H1 (cell line): Measurements from ENCODE around the gene TRIB2. TPM values are rescaled to one million over a fixed set of nuclear protein-coding genes. Genes with fewer than 3 reads are reported as not detected.

Experiments used
- CTCF ChIA-PET: fragments of 300-600 bp; sonication (Branson Sonifier 250); formaldehyde crosslinking; loops from one replicate; lab custom pipeline; 2021; ENCODE audit not compliant: partially characterized antibody; lab: Charles Lee
- POLR2A ChIA-PET: fragments of 300-600 bp; sonication (Branson Sonifier 250); formaldehyde crosslinking; loops from one replicate; lab custom pipeline; 2021; ENCODE audit warnings: inconsistent platforms; ENCODE audit not compliant: partially characterized antibody; lab: Charles Lee
- DNase-seq, 2 experiments: peaks; one replicate each; pipeline versions ENCODE4 v3.0.0 to v3.0.0-alpha.2; 2010 to 2022; ENCODE audit warnings: low spot score in 2 of 2, low read depth in 1 of 2, mixed read lengths in 1 of 2
- FAIRE-seq: peaks from 2 replicates; lab custom pipeline; 2011; peaks lifted over from hg19 to GRCh38; lab: Jason Lieb, UNC
- H2AFZ ChIP-seq: 2 replicates; pipeline ENCODE4 v1.8.1; 2012; ENCODE audit warnings: low read length, inconsistent platforms
- H2AK5ac ChIP-seq: 2 replicates; pipeline ENCODE4 v1.6.1; 2013; ENCODE audit warnings: low read depth, low read length
- H2BK120ac ChIP-seq: replicated peaks from 2 replicates; pipeline ENCODE3; 2013; ENCODE audit warnings: low read depth, low read length, inconsistent platforms
- H2BK12ac ChIP-seq: 2 replicates; pipeline ENCODE4 v1.6.1; 2013; ENCODE audit warnings: low read depth, low read length
- H2BK15ac ChIP-seq: 2 replicates; pipeline ENCODE4 v1.6.1; 2013; ENCODE audit warnings: low read length
- H2BK20ac ChIP-seq: 2 replicates; pipeline ENCODE4 v1.6.1; 2013; ENCODE audit warnings: low read length
- H2BK5ac ChIP-seq: 2 replicates; pipeline ENCODE4 v1.6.1; 2013; ENCODE audit warnings: low read depth, low read length
- H3K14ac ChIP-seq: 2 replicates; pipeline ENCODE4 v1.6.1; 2013; ENCODE audit warnings: inconsistent platforms; ENCODE audit not compliant: insufficient read length
- H3K18ac ChIP-seq: 2 replicates; pipeline ENCODE4 v1.6.1; 2013; ENCODE audit warnings: low read length; ENCODE audit errors: extremely low read depth
- H3K23ac ChIP-seq: 2 replicates; pipeline ENCODE4 v1.6.1; 2013; ENCODE audit warnings: inconsistent platforms; ENCODE audit not compliant: insufficient read length
- H3K23me2 ChIP-seq: 2 replicates; pipeline ENCODE4 v1.6.1; 2013; ENCODE audit warnings: low read depth, low read length
- H3K27ac ChIP-seq: 2 replicates; pipeline ENCODE4 v1.6.1; 2011; ENCODE audit warnings: low read depth, low read length, inconsistent platforms
- H3K27me3 ChIP-seq, 4 experiments: replicated peaks in 1 of 4; 1 replicate in 1 of 4; 2 replicates in 3 of 4; pipeline versions ENCODE4 v1.6.1 to v1.8.1; 2011 to 2013; ENCODE audit warnings: low read length in 3 of 4, mild to moderate bottlenecking in 3 of 4, inconsistent platforms in 2 of 4, mixed read lengths in 2 of 4, moderate library complexity in 1 of 4; ENCODE audit not compliant: control insufficient read depth in 3 of 4, insufficient read depth in 3 of 4; ENCODE audit errors: extremely low read depth in 1 of 4
- H3K36me3 ChIP-seq, 4 experiments: 2 replicates each; pipeline versions ENCODE4 v1.6.1 to v1.8.1; 2011 to 2013; ENCODE audit warnings: mild to moderate bottlenecking in 4 of 4, low read length in 3 of 4, moderate library complexity in 2 of 4, control low read depth in 1 of 4, inconsistent platforms in 1 of 4; ENCODE audit not compliant: insufficient read depth in 4 of 4, control insufficient read depth in 2 of 4
- H3K4ac ChIP-seq: replicated peaks from 2 replicates; pipeline ENCODE3; 2013; ENCODE audit warnings: low read length, low read depth, mixed read lengths, inconsistent platforms; ENCODE audit not compliant: insufficient read length
- H3K4me1 ChIP-seq, 4 experiments: replicated peaks in 1 of 4; 1 replicate in 1 of 4; 2 replicates in 3 of 4; pipeline versions ENCODE4 v1.6.1 to v1.8.1; 2011 to 2013; ENCODE audit warnings: low read length in 3 of 4, inconsistent platforms in 2 of 4, mixed read lengths in 1 of 4; ENCODE audit not compliant: insufficient read depth in 4 of 4, control insufficient read depth in 3 of 4
- H3K4me2 ChIP-seq, 2 experiments: 2 replicates each; pipeline versions ENCODE4 v1.6.1 to v1.8.1; 2011 to 2013; ENCODE audit warnings: low read depth in 2 of 2, low read length in 2 of 2, control low read depth in 1 of 2, inconsistent platforms in 1 of 2, mild to moderate bottlenecking in 1 of 2; ENCODE audit not compliant: insufficient read depth in 1 of 2
- H3K4me3 ChIP-seq, 4 experiments: fragments of 200-600, 300-600 bp in 1 of 4; sonication (generic), shearing (Covaris generic), sonication (Bioruptor Twin) in 1 of 4; 2 replicates each; pipeline versions ENCODE4 v1.5.1 to v1.8.1; 2011 to 2016; ENCODE audit warnings: low read length in 4 of 4, low read depth in 3 of 4, control low read depth in 2 of 4, inconsistent platforms in 2 of 4, mild to moderate bottlenecking in 2 of 4, mixed read lengths in 1 of 4, moderate library complexity in 1 of 4; ENCODE audit not compliant: insufficient read depth in 2 of 4; ENCODE audit errors: extremely low read depth in 1 of 4
- H3K56ac ChIP-seq: replicated peaks from 2 replicates; pipeline ENCODE3; 2013; ENCODE audit warnings: low read depth, mild to moderate bottlenecking, mixed read lengths, low read length, inconsistent platforms; ENCODE audit not compliant: insufficient read length
- H3K79me1 ChIP-seq: 2 replicates; pipeline ENCODE4 v1.6.1; 2013; ENCODE audit warnings: low read depth, low read length, control low read depth
- H3K79me2 ChIP-seq, 2 experiments: 2 replicates each; pipeline versions ENCODE4 v1.6.1 to v1.8.1; 2012 to 2013; ENCODE audit warnings: low read length in 2 of 2, mild to moderate bottlenecking in 2 of 2, inconsistent platforms in 1 of 2; ENCODE audit not compliant: insufficient read depth in 2 of 2, control insufficient read depth in 1 of 2
- H3K9ac ChIP-seq, 4 experiments: replicated peaks in 1 of 4; 1 replicate in 1 of 4; 2 replicates in 3 of 4; pipeline versions ENCODE4 v1.6.1 to v1.8.1; 2011 to 2013; ENCODE audit warnings: low read depth in 3 of 4, low read length in 3 of 4, control low read depth in 2 of 4, mild to moderate bottlenecking in 2 of 4, moderate library complexity in 2 of 4, inconsistent platforms in 1 of 4; ENCODE audit errors: extremely low read depth in 1 of 4
- H3K9me3 ChIP-seq, 2 experiments: 2 replicates each; pipeline versions ENCODE4 v1.6.1 to v1.8.1; 2012 to 2013; ENCODE audit warnings: mild to moderate bottlenecking in 2 of 2, moderate library complexity in 2 of 2, control low read depth in 1 of 2, inconsistent platforms in 1 of 2, low read depth in 1 of 2, low read length in 1 of 2, mixed read lengths in 1 of 2; ENCODE audit not compliant: insufficient read depth in 2 of 2
- H4K20me1 ChIP-seq, 2 experiments: replicated peaks in 1 of 2; 2 replicates each; pipeline versions ENCODE3 to v1.8.1; 2011 to 2013; ENCODE audit warnings: inconsistent platforms in 2 of 2, low read length in 2 of 2, mild to moderate bottlenecking in 1 of 2; ENCODE audit not compliant: insufficient read depth in 2 of 2, control insufficient read depth in 1 of 2
- H4K5ac ChIP-seq: 2 replicates; pipeline ENCODE4 v1.6.1; 2013; ENCODE audit warnings: low read length, low read depth, mixed read lengths, inconsistent platforms; ENCODE audit not compliant: insufficient read length
- H4K8ac ChIP-seq: 2 replicates; pipeline ENCODE4 v1.8.0; 2013; ENCODE audit warnings: mild to moderate bottlenecking, moderate library complexity, low read length, inconsistent platforms; ENCODE audit not compliant: insufficient read depth; ENCODE audit errors: extremely low read depth
- H4K91ac ChIP-seq: replicated peaks from 2 replicates; pipeline ENCODE3; 2013; ENCODE audit warnings: low read length, mixed read lengths, inconsistent platforms; ENCODE audit not compliant: insufficient read length
- BACH1 ChIP-seq: IDR thresholded peaks from 2 replicates; pipeline ENCODE4 v1.6.1; 2012; ENCODE audit warnings: low read length, improper control_type of control experiment
- CEBPB ChIP-seq: IDR thresholded peaks from 2 replicates; pipeline ENCODE4 v1.6.1; 2012; ENCODE audit warnings: low read depth, low read length
- CTBP2 ChIP-seq: IDR thresholded peaks from 2 replicates; pipeline ENCODE4 v1.7.0; 2011; ENCODE audit warnings: borderline replicate concordance, mild to moderate bottlenecking, moderate library complexity, mixed read lengths, low read length; ENCODE audit not compliant: insufficient read depth, insufficient read length
- GTF2F1 ChIP-seq: IDR thresholded peaks from 2 replicates; pipeline ENCODE4 v1.6.1; 2012; ENCODE audit warnings: low read depth, low read length, improper control_type of control experiment, borderline replicate concordance
- KDM1A ChIP-seq: fragments of 200-600, 300-600 bp; sonication (generic); IDR thresholded peaks from 2 replicates; pipeline ENCODE4 v1.7.1; 2016; ENCODE audit warnings: mild to moderate bottlenecking, low read length, borderline replicate concordance
- RAD21 ChIP-seq, 2 experiments: IDR thresholded peaks in 1 of 2; conservative IDR thresholded peaks in 1 of 2; 2 replicates each; pipeline ENCODE4 v1.6.1; 2011; ENCODE audit warnings: low read depth in 2 of 2, low read length in 2 of 2, improper control_type of control experiment in 1 of 2, inconsistent platforms in 1 of 2, mild to moderate bottlenecking in 1 of 2, moderate library complexity in 1 of 2
- TAF1 ChIP-seq: IDR thresholded peaks from 2 replicates; pipeline ENCODE4 v1.6.1; 2011; ENCODE audit warnings: mild to moderate bottlenecking, low read depth, low read length
- WGBS, 2 experiments: shearing (Covaris generic) in 1 of 2; methylation state at CpG; one replicate each; pipeline versions ENCODE4 v1.1.6 to v1.1.7; 2013 to 2015; ENCODE audit warnings: low lambda C conversion rate in 2 of 2, mixed read lengths in 2 of 2, inconsistent platforms in 1 of 2, low coverage in 1 of 2, missing lambda C conversion rate in 1 of 2; ENCODE audit not compliant: insufficient replicate concordance in 2 of 2, insufficient coverage in 1 of 2, insufficient read length in 1 of 2; ENCODE audit errors: extremely low coverage in 1 of 2, missing lambda C conversion rate in 1 of 2; 5-methylcytosine and 5-hydroxymethylcytosine counted together
- long read RNA-seq, 2 experiments: library from RNA in 1 of 2; library from capped mRNA in 1 of 2; stranded (forward); transcript quantifications; one replicate each; pipeline ENCODE4 v2.0.0, GENCODE V29; 2021; ENCODE audit warnings: inconsistent platforms in 1 of 2
- polyA minus RNA-seq, 3 experiments: library from RNA; depleted of rRNA, polyadenylated mRNA; stranded (reverse); fragments of >200 nt; gene quantifications; 1 replicate in 2 of 3; 2 replicates in 1 of 3; pipeline ENCODE4 v1.2.3, GENCODE V29; 2011
- polyA plus RNA-seq, 7 experiments: library from polyadenylated mRNA; depleted of rRNA in 3 of 7; stranded (reverse) in 5 of 7; unstranded in 2 of 7; fragments of >200 nt in 5 of 7; fragments of 200-250 nt in 2 of 7; gene quantifications; 1 replicate in 5 of 7; 2 replicates in 1 of 7; 4 replicates in 1 of 7; pipeline versions ENCODE4 v1.2.1 to v1.2.3, GENCODE V29; 2011 to 2013; ENCODE audit warnings: missing spikeins in 2 of 7, mixed read lengths in 2 of 7
- total RNA-seq: library from RNA; stranded (reverse); fragmentation: NEBNext Ultra II Directional; extraction: Animal tissue kit (Norgen Biotek cat#: 25700); gene quantifications from 2 replicates; pipeline ENCODE4 v1.2.1, GENCODE V29; 2021

Gene TRIB2
- total RNA-seq = 57.0 and 57.3 TPM in 2 replicates
- 40.8 and 55.1 TPM in 2 replicates for polyA plus RNA-seq (2011; rRNA removed)
- 53.2 TPM for polyA plus RNA-seq (2011; cell fraction: cytosol; rRNA removed)
- polyA plus RNA-seq (2011; cell fraction: nucleus; rRNA removed) = 51.6 TPM
- 55.5 to 79.9 TPM (median 61.3 TPM) in 4 replicates for polyA plus RNA-seq (2012, experiment 1 of 2)
- polyA plus RNA-seq (2012, experiment 2 of 2) = 17.4 TPM
- polyA plus RNA-seq (2013, experiment 1 of 2) = 70.6 TPM
- 72.8 TPM for polyA plus RNA-seq (2013, experiment 2 of 2)
- 47.1 and 52.7 TPM in 2 replicates for polyA minus RNA-seq (2011; rRNA and poly(A)+ RNA removed)
- polyA minus RNA-seq (2011; cell fraction: cytosol; rRNA and poly(A)+ RNA removed) = 51.4 TPM
- 65.9 TPM for polyA minus RNA-seq (2011; cell fraction: nucleus; rRNA and poly(A)+ RNA removed)
- long read RNA-seq, experiment 1, full-length matches to known transcripts = 8 of 14 reads
- long read RNA-seq, experiment 1, partial matches to known transcripts = 5 of 14 reads
- long read RNA-seq, experiment 1, other reads (novel, unspliced or antisense) = 1 of 14 reads
- long read RNA-seq, experiment 2, partial matches to known transcripts = 12 of 15 reads
- long read RNA-seq, experiment 2, other reads (novel, unspliced or antisense) = 2 of 15 reads

DNA sequence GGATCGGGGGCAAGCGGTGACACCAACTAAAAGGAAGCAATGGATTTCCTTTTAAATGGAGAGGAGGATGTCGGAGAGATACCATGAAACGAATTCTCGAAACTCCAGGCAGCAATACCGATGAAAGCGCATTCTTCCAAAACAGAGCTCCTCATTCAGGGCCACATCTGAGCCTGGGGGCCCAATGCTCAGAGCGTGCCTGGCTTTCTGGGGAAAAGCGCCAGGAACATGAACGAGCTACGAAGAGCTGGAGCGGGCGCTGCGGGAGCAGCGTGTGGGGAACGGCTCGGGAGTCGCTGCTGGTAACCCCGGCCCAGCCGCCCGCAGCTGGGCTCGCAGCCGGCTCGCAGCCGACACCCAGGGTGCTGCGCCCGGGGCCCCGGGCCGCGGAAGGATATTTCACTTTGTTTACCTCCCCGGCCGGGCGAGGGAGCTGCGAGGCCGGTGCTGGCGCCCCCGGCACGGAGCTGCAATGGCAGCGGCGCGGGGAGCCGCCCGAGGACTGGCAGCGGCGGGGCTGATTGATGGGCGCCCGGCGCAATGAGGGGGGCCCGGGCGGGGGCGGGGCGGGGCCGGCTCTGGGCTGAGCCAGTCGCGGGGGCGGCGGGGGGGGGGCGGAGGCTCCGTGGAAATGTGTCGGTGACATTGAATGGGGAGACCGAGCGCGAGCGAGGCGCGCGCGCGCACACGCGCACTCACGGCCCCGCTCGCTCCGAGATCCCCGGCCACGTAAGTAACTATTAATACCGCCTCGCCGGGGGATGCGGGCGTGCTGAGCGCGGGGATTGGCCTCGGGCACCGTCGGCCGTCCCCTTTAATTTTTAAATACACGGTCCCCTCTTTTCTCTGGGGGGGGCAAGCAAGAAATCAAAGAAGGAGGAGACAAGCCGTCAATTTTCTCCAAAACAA lies at the start of gene TRIB2:
TSS of gene TRIB2 (plus strand) at position 655 of the 909 bp plus-strand sequence. CDS start 1,372 bp downstream, outside the sequence.
- ChIA-PET POLR2A (interaction anchor here (1.1 to 1.5 kb wide), 4 partner anchors 16 to 972 kb away, joined by 3 to 5 read pairs (median 4); no protein-coding TSS in a partner anchor), CTCF (interaction anchor here (0.7 to 3.9 kb wide), 44 partner anchors 8 to 888 kb away, joined by 3 to 22 read pairs (median 4); no protein-coding TSS in a partner anchor)
- Histone ChIP-seq H4K5ac (peak within 1 kb of the TSS; percentile 75), H3K23ac (no peak within 1 kb of the TSS), H2BK120ac (no peak within 1 kb of the TSS), H3K9ac (peak within 1 kb of the TSS; percentile 77 to 87 (median 80)), H4K20me1 (peaks cover 3 to 13% of the 10 kb centered on the region in 2 experiments), H3K14ac (peak within 1 kb of the TSS; percentile 78), H3K4me2 (peak within 1 kb of the TSS; percentile 71 to 83), H3K27me3 (no peaks in the 10 kb centered on the region), H2AFZ (peak within 1 kb of the TSS; percentile 82), H4K91ac (peak within 1 kb of the TSS; percentile 76), H2BK15ac (no peak within 1 kb of the TSS), H3K56ac (peak within 1 kb of the TSS; percentile 77), H3K23me2 (peaks cover 3% of the 10 kb centered on the region; the same call in 1 of the 2 replicates), H4K8ac (peak within 1 kb of the TSS; percentile 62), H2BK5ac (peak within 1 kb of the TSS; percentile 62; the same call in 1 of the 2 replicates), H3K79me1 (no peaks in the 10 kb centered on the region; the same call in 1 of the 2 replicates), H2BK12ac (no peak within 1 kb of the TSS), H3K4me1 (peaks cover 2 to 12% (median 5%) of the 10 kb centered on the region in 4 experiments; a peak in 6 of 7 replicates), H3K4ac (no peak within 1 kb of the TSS), H3K27ac (peak within 1 kb of the TSS; percentile 70; the same call in 1 of the 2 replicates), H3K36me3 (no peaks in the 10 kb centered on the region), H3K18ac (peak within 1 kb of the TSS; percentile 64), H3K9me3 (no peaks in the 10 kb centered on the region), H2BK20ac (no peak within 1 kb of the TSS), H2AK5ac (no peak within 1 kb of the TSS; the same call in 1 of the 2 replicates), H3K4me3 (peak within 1 kb of the TSS; percentile 74 to 95 (median 83)), H3K79me2 (peaks cover 8 to 38% of the 10 kb centered on the region in 2 experiments)
- DNase-seq = peak in 1 of 2 experiments; percentile 79
- WGBS, 2 experiments = 2% methylated on average over 39 of the region's 90 CpGs; no CpG with 5 or more reads in 1 of the 2 experiments
- FAIRE-seq = no peak
- TF ChIP-seq RAD21 (IDR thresholded peaks at IDR 0.05 in 1 of 2, conservative IDR thresholded peaks at IDR 0.05 in 1 of 2; ENCODE audit: low read depth in 2 of 2, low read length in 2 of 2) (peak in 1 of 2 experiments; percentile 43; a peak in 1 of 4 replicates), CTBP2 (no peak), TAF1 (peak; percentile 64), KDM1A (no peak), BACH1 (no peak), GTF2F1 (no peak), CEBPB (no peak)
